Measurements from ENCODE around the gene SMIM12. TPM values are rescaled to one million over a fixed set of nuclear protein-coding genes. Genes with fewer than 3 reads are reported as not detected.

Gene SMIM12
- total and polyA plus RNA-seq, 8 donors = 21.4 to 53.0 (median 26.3) TPM

DNA sequence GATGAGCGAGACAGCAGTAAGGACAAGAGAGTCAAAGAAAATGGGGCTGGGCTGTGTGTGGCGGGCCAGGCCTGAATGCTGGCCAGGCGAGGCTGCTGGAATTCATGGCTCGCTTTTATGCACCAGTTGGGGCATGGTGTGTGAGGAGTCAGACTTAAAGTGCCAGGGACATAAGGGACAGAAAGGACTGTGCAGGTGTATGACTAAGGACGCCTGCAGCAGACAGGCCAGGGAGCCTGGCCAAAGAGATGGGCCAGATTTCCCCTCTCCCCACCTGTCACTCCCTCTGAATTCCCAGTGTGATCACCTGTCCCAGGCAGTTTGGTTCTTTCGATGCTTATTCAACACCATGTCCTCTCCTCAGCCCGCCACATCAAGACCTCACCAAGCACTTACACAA lies 16.9 kb upstream of the SMIM12 start:
- Histone ChIP-seq H3K27me3 (peaks cover 8 to 98% of the 10 kb centered on the region in 2 donors), H3K9me3 (no peaks in the 10 kb centered on the region), H3K4me1 (no peaks in the 10 kb centered on the region), H3K4me3 (no peak overlapping the region), H3K36me3 (no peaks in the 10 kb centered on the region), H3K27ac (no peak overlapping the region)
- no peak for DNase-seq
- TF ChIP-seq, protein P1, sequence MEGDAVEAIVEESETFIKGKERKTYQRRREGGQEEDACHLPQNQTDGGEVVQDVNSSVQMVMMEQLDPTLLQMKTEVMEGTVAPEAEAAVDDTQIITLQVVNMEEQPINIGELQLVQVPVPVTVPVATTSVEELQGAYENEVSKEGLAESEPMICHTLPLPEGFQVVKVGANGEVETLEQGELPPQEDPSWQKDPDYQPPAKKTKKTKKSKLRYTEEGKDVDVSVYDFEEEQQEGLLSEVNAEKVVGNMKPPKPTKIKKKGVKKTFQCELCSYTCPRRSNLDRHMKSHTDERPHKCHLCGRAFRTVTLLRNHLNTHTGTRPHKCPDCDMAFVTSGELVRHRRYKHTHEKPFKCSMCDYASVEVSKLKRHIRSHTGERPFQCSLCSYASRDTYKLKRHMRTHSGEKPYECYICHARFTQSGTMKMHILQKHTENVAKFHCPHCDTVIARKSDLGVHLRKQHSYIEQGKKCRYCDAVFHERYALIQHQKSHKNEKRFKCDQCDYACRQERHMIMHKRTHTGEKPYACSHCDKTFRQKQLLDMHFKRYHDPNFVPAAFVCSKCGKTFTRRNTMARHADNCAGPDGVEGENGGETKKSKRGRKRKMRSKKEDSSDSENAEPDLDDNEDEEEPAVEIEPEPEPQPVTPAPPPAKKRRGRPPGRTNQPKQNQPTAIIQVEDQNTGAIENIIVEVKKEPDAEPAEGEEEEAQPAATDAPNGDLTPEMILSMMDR (IDR thresholded peaks at IDR 0.05) = no peak
- no peak for ATAC-seq
- intact Hi-C loops (cut with DNase I) = no loop called here

DNA sequence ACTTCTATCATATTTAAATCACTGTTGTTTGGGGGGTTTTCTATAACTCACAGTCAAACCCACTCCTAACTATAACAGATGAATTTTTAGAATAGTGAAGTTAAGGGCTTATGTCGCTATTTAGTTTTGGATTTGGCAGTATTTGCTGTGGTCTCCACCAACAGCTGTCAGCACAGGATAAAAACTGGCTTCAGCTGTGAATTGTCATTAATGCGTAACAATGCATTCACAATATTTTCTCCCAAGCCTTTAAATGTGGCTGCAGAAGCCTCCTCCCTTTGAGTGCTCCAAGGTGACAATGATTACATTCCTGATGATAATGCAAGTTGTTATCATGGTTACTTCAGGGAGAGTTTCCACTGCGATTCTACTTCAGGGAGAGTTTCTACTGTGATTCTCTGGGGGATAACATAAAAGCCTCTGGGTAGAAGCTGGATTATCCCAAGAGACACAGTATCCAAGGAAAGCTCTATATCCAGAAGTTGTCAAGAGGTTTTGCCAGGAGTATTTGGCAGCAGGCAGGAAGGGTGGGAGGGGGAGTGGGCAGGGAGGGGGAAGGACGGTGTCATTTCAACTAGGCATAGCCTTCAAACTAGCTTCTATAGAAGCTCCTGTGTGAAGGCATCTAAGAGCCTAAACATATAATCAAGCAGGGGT lies 14.9 kb upstream of the SMIM12 start:
- TF ChIP-seq, protein P1 (IDR thresholded peaks at IDR 0.05) = no peak
- Histone ChIP-seq H3K27me3 (peaks cover 8 to 81% of the 10 kb centered on the region in 2 donors), H3K27ac (no peak overlapping the region), H3K36me3 (no peaks in the 10 kb centered on the region), H3K4me1 (no peaks in the 10 kb centered on the region), H3K4me3 (no peak overlapping the region), H3K9me3 (no peaks in the 10 kb centered on the region)
- no peak for DNase-seq
- intact Hi-C loops (cut with DNase I) = no loop called here
- ATAC-seq = no peak

DNA sequence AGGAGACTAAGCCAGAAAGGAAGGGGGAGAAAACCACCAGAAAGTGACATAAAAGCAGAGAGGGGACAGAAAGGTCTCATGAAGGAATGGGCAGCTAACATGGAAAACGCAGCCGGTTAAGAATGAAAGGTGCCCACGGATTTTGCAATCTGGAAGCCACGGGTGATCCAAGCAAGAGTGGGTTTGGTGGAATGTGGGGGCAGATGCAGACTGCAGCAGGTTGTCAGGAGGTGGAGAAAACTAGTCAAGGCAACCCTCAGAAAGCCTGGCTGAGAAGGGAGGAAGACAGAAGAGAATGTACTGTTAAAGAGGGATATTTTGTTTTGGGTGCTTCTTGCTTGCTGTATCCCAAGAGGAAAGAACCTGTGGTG lies 12.6 kb upstream of the SMIM12 start:
- H3K27ac ChIP-seq = no peak overlapping the region
- H3K4me3 ChIP-seq = no peak overlapping the region
- no peaks in the 10 kb centered on the region for H3K36me3 ChIP-seq
- intact Hi-C loops (cut with DNase I) = no loop called here
- H3K27me3 ChIP-seq = peaks cover 5 to 58% of the 10 kb centered on the region in 2 donors
- TF ChIP-seq, protein P1 (IDR thresholded peaks at IDR 0.05) = no peak
- ATAC-seq = no peak
- no peak for DNase-seq
- H3K4me1 ChIP-seq = peaks cover 0 to 7% of the 10 kb centered on the region in 2 donors
- H3K9me3 ChIP-seq = no peaks in the 10 kb centered on the region

DNA sequence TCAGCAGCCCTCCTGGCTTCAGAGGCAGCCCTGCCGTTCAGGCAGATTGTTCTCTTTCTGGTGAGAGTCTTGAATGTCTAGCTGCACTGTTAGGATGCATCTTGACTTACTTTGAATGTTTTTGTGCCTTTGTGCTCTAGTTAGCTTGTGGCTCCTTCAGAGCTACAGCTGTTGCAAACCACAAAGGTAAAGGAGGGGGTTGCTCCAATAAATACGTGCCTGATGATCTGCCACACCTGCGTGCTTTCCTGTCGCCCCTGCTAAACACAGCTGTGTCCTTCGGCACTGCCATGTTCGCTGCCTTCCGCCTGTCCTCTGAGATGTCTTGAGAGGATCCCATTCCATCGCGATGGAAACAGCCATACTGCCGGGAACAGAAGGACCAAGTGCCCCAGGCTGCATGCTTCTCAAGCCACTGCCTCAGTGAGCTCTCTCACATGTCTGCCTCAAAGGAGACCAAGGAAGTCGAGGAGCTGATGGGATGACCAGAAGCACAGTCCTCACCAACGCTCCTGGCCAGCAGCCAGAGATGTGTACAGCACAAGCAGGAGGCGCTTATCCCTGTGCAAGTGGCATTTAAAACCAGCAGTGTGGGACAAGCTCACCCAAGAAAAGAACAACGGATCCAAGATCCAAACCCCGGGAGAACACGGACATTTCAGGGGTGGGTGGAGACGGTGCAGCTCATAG lies 12.0 kb upstream of the SMIM12 start:
- TF ChIP-seq, protein P1 (IDR thresholded peaks at IDR 0.05) = no peak
- no peak for ATAC-seq
- intact Hi-C loops (cut with DNase I) = no loop called here
- H3K4me3 ChIP-seq = no peak overlapping the region
- no peak overlapping the region for H3K27ac ChIP-seq
- peaks cover 5 to 52% of the 10 kb centered on the region in 2 donors for H3K27me3 ChIP-seq
- peaks cover 0 to 12% of the 10 kb centered on the region in 2 donors for H3K4me1 ChIP-seq
- H3K9me3 ChIP-seq = no peaks in the 10 kb centered on the region
- H3K36me3 ChIP-seq = no peaks in the 10 kb centered on the region
- DNase-seq = no peak

DNA sequence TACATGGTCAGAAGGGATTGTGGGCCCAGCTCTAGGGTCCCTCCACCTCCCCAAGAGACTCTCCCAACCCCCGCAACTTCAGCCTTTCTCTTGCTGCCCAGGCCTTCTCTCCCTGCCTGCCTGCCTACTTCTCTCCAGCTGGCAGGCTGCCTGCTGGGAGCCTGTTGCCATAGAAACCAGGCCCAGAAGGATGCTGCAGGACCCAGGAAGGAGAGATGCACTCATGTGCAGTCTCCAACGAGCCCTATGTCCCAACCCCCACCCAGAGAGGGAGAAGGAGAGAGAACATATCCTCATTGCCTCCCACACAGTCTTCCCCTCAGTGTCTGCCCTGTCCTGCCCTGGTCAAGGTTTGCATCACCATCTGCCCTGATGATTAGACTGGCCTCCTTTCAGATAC lies 10.8 kb upstream of the SMIM12 start:
- H3K4me3 ChIP-seq = no peak overlapping the region
- ATAC-seq = no peak
- TF ChIP-seq, protein P1 (IDR thresholded peaks at IDR 0.05) = no peak
- intact Hi-C loops (cut with DNase I) = no loop called here
- no peaks in the 10 kb centered on the region for H3K9me3 ChIP-seq
- no peaks in the 10 kb centered on the region for H3K36me3 ChIP-seq
- H3K4me1 ChIP-seq = peaks cover 0 to 21% of the 10 kb centered on the region in 2 donors
- no peak overlapping the region for H3K27ac ChIP-seq
- H3K27me3 ChIP-seq = peaks cover 5 to 40% of the 10 kb centered on the region in 2 donors
- no peak for DNase-seq
